ENCODE measurements around the gene POLL.

Gene POLL

DNA sequence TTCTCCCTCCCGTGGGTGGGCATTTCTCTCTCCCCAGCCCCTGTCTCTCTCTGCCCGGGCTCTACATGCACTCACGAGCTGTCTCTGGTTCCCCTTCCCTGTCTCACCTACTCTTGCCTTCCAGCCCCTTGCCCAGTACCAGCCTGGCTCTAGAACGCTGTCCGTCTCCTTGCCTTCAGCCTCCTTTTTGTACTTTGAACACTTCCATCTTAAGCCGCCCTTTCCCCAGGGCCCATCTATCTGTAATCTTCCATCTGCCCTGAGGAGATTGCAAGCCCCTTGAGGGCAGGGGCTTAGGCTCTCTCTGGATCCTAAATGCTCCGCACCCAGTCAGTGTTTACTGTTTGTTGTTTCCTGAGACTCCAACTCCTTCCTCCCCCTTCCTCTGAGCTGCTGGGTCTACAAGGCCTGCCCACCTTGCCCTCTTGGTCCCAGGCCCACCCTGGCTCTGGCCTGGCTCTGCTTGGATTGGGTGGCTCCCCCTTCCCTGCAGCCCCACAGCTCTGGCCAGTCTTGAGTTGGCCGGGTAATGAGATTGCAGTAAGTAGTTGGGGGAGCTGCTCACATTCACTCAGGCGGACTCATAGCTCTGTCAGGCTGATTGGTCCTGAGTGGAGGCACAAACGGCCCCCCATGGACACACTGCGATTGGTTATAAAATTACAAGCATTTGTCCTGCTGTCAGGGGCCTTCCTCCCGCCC, 28.3 kb downstream of the POLL start:
- no peak for DNase-seq

- no peak for DNase-seq
Observed at GRCh38 chr10:101558671-101559595, 29.1 kb downstream of the POLL start.

DNA sequence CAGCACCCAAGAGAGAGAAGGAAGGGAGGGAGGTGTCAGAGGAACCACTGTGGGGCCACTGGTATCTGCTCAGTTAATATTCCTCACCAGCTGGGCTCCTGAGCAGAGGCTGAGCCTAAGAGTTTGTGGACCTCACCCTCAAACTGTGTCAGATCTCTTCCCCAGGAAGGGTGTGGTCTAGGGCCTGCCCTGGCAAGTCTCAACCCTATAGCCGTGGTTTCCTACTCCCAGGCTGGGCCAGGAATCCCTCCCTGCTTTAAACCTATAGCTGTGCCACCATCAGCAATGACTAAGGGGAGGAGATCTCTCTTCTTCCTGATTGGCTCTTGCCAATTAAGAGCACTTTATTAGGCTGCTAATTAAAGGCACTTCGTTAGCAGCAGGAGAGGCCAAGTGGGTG, 29.9 kb downstream of the POLL start:
- no peak for DNase-seq

- no peak for DNase-seq
Observed at GRCh38 chr10:101557541-101557940, 30.5 kb downstream of the POLL start.

- DNase-seq = no peak
Observed at GRCh38 chr10:101552442-101552841, 35.6 kb downstream of the POLL start.

DNA sequence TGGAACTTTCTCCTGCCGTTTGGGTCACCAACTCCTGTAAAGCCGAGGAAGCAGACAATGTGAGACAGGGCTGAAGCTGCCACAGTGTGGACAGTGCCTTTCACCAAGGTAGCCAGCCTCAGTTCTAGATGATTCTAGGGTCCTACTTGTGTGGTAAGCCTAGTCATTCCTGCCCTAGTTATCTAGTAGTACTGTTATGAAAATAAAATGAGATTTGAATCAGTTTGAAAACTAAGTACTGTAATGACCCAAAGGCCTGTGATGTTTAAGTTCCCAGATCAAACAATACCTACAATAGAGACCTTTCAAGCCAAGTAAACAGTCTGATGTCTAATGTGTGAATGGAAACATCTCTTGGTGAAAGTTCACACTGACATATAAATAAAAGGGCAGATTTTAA, 37.1 kb downstream of the POLL start:
- no peak for DNase-seq

DNA sequence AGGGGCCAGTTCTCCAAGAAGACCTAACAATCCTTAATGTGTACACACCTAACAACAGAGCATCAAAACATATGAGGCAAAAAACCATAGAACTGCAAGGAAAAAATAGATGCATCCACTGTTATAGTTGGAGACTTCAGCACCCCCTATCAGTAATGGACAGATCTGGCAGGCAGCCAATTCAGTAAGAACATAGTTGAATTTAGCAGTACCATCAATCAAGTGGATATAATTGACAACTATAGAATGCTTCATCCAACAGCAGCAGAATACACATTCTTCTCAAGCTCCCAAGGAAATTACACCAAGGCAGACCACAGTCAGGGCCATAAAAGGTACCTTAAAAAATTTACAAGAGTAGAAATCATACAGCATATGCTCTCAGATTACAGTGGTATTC, 42.2 kb downstream of the POLL start:
- DNase-seq = no peak

GRCh38 chr10:101538446-101538845, 49.6 kb downstream of the POLL start:
- DNase-seq = no peak

GRCh38 chr10:101536800-101537199, 51.3 kb downstream of the POLL start:
- DNase-seq = no peak

DNA sequence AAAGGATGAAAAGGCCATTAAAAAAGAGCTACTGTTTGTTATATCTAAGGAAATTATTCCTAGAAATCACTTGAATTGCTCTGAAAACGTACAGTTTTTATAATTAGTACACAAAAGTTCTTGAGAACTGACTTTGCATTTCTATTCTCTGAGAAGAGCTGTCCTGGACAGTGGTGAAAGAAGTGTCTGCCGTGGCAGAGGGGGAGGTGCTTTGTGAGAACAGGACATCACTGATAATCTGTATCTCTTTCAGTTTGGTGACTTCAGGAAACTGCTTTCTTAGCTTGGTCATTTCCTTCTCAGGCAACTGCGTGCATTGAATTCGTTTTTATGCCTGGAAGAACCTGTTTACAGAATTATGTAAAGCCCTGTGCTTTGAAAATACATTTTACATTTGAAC, 52.1 kb downstream of the POLL start:
- no peak for DNase-seq

- DNase-seq = no peak
Observed at GRCh38 chr10:101529725-101530553, 58.1 kb downstream of the POLL start.

GRCh38 chr10:101529207-101529606, 58.9 kb downstream of the POLL start:
- DNase-seq = no peak

Measured in stimulated activated CD4-positive, alpha-beta T cell treated with anti-CD3 and anti-CD28 coated beads, Interleukin-2, amount 100 ng/mL, for 48 hours (primary cell).